ENCODE measurements around the gene HEATR5A. TPM values are rescaled to one million over a fixed set of nuclear protein-coding genes. Genes with fewer than 3 reads are reported as not detected.

Gene HEATR5A
- total RNA-seq, 1 experiment from 2014 or later: 23.1 TPM

DNA sequence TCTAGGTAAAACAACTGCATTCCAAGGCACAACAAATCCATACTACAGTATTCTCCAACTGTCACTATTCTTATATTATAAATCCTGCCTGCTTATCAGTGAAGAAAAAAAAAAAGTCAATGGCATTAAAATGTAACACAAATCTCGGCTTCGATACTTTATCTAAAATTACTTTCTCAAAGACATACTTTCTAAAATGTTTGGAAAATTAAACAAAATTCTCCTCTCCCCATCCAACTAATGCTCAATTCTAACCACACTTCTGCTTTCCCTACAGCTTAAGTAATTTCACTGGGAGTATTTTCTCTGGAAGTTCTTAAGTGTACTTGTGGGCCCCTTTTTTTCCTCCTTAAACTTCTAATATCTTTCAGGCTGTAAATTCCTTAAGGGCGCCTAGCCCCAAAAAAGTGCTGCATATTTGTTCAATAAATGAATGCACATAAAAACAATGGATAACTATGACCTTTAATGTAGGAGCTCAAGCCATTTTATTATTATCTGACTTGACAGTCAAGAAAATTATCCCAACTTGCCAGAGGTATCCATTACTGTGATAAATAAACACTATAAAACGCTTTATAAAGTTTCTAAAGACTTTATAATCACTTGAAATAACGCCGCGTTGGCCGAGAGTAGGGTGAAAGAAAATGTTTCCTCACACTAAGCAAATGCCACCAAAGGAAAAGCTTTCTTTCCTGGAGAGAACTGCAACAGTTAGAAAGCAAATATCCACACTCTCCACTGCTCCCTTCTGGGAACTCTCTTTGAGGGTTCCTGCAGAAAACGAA lies 977 bp downstream of the HEATR5A start:
- H3K27me3 Mint-ChIP-seq (ENCODE audit: insufficient read depth, unreplicated experiment): no peaks in the 10 kb centered on the region
- TSS peak; percentile 40 for BruUV-seq (replicated peaks)
- TF ChIP-seq, protein P1, sequence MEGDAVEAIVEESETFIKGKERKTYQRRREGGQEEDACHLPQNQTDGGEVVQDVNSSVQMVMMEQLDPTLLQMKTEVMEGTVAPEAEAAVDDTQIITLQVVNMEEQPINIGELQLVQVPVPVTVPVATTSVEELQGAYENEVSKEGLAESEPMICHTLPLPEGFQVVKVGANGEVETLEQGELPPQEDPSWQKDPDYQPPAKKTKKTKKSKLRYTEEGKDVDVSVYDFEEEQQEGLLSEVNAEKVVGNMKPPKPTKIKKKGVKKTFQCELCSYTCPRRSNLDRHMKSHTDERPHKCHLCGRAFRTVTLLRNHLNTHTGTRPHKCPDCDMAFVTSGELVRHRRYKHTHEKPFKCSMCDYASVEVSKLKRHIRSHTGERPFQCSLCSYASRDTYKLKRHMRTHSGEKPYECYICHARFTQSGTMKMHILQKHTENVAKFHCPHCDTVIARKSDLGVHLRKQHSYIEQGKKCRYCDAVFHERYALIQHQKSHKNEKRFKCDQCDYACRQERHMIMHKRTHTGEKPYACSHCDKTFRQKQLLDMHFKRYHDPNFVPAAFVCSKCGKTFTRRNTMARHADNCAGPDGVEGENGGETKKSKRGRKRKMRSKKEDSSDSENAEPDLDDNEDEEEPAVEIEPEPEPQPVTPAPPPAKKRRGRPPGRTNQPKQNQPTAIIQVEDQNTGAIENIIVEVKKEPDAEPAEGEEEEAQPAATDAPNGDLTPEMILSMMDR (IDR thresholded peaks at IDR 0.05; ENCODE audit: unreplicated experiment): no peak
- H3K4me3 Mint-ChIP-seq (ENCODE audit: unreplicated experiment): peak overlapping the region; percentile 99
- intact Hi-C loops (cut with micrococcal nuclease): no loop called here
- ChIA-PET CTCF (interaction anchor here (0.6 to 2.1 kb wide), 6 partner anchors 16 to 38 kb away, joined by 3 to 8 read pairs (median 6); partner anchors contain the start of gene DTD2), POLR2A (interaction anchor here (0.6 to 4.5 kb wide), 29 partner anchors 9 to 1141 kb away, joined by 3 to 46 read pairs (median 7); partner anchors contain the start of genes ARHGAP5, DTD2, HECTD1 and NUBPL)
- no peaks in the 10 kb centered on the region for H3K36me3 Mint-ChIP-seq (ENCODE audit: insufficient read depth, unreplicated experiment)
- H3K4me1 Mint-ChIP-seq (ENCODE audit: insufficient read depth, unreplicated experiment): peaks cover 25% of the 10 kb centered on the region
- no peaks in the 10 kb centered on the region for H3K9me3 Mint-ChIP-seq (ENCODE audit: unreplicated experiment)
- peak overlapping the region; percentile 97 for H3K27ac Mint-ChIP-seq (ENCODE audit: low read depth, unreplicated experiment)
- DNase-seq (ENCODE audit: unreplicated experiment): no peak

DNA sequence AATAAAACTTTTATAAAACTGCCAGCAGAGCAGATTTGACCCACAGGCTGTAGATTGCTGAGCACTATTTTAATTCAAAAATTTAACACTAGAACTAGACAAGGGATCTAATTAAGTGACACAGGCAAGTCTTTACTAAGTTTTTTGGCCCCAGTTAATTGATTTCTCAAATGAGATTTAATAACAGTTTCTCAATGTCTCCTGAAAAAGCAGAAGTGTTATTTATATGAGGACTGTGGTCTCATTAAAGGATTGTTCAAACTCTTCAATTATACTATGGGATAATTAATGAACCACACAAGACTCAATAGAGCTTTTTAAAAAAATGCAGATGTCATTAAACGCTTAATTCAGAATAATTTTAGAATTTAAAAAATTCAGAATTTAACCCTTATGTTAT lies 1.9 kb downstream of the HEATR5A start:
- DNase-seq (ENCODE audit: unreplicated experiment): no peak
- Mint-ChIP-seq H3K4me3 (ENCODE audit: unreplicated experiment) (peak overlapping the region; percentile 25), H3K9me3 (ENCODE audit: unreplicated experiment) (no peaks in the 10 kb centered on the region), H3K4me1 (ENCODE audit: insufficient read depth, unreplicated experiment) (peaks cover 32% of the 10 kb centered on the region), H3K27me3 (ENCODE audit: insufficient read depth, unreplicated experiment) (no peaks in the 10 kb centered on the region), H3K36me3 (ENCODE audit: insufficient read depth, unreplicated experiment) (no peaks in the 10 kb centered on the region), H3K27ac (ENCODE audit: low read depth, unreplicated experiment) (peak overlapping the region; percentile 27)
- no TSS peak for BruUV-seq (replicated peaks)
- intact Hi-C loops (cut with micrococcal nuclease): no loop called here
- ChIA-PET CTCF (interaction anchor here (0.6 to 1.5 kb wide), 3 partner anchors 28 to 838 kb away, joined by 3 to 6 read pairs (median 3); no protein-coding TSS in a partner anchor), POLR2A (interaction anchor here (0.6 to 4.5 kb wide), 12 partner anchors 9 to 1091 kb away, joined by 3 to 46 read pairs (median 4); partner anchors contain the start of genes ARHGAP5, DTD2, HECTD1 and NUBPL)
- TF ChIP-seq, protein P1 (IDR thresholded peaks at IDR 0.05; ENCODE audit: unreplicated experiment): no peak

DNA sequence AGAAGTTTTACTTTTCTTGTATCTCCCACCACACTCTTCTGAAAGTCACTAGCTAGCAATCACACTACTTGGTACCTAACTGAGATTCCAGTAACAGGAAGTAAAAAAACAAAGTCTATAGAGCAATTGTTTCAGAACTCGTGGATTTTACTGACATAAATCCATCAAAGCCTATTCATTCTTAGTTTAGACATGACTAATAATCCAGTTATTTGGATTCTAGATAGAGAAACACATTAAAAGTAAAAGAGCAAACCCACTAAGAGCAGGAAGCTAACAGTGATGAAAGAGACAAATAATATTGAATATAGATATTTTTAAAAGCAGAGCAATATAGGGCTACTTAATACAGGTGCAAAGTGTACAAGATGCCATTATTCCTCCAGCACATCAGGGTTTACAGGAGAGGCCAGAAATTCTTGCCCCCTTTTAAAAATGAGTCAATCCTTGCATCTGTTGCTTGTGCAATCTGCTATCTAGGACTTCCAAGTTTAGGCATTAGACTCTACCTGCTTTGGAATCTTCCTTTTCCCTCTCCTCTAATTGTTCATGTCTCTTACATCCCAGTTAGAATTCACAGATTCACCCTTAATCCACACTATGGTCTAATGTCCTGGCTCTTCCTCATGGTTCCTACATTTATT lies 6.0 kb downstream of the HEATR5A start:
- no TSS peak for BruUV-seq (replicated peaks)
- H3K36me3 Mint-ChIP-seq (ENCODE audit: insufficient read depth, unreplicated experiment): peaks cover 10% of the 10 kb centered on the region
- no peaks in the 10 kb centered on the region for H3K27me3 Mint-ChIP-seq (ENCODE audit: insufficient read depth, unreplicated experiment)
- peaks cover 25% of the 10 kb centered on the region for H3K4me1 Mint-ChIP-seq (ENCODE audit: insufficient read depth, unreplicated experiment)
- peak; percentile 33 for DNase-seq (ENCODE audit: unreplicated experiment)
- TF ChIP-seq, protein P1 (IDR thresholded peaks at IDR 0.05; ENCODE audit: unreplicated experiment): no peak
- no peaks in the 10 kb centered on the region for H3K9me3 Mint-ChIP-seq (ENCODE audit: unreplicated experiment)
- peak overlapping the region; percentile 2 for H3K27ac Mint-ChIP-seq (ENCODE audit: low read depth, unreplicated experiment)
- intact Hi-C loops (cut with micrococcal nuclease): no loop called here
- ChIA-PET CTCF (interaction anchor here (0.8 to 1.2 kb wide), 4 partner anchors 13 to 91 kb away, joined by 3 read pairs; no protein-coding TSS in a partner anchor), POLR2A (interaction anchor here (0.9 to 1.3 kb wide), 2 partner anchors 14 to 209 kb away, joined by 3 to 4 read pairs; no protein-coding TSS in a partner anchor)
- no peak overlapping the region for H3K4me3 Mint-ChIP-seq (ENCODE audit: unreplicated experiment)

DNA sequence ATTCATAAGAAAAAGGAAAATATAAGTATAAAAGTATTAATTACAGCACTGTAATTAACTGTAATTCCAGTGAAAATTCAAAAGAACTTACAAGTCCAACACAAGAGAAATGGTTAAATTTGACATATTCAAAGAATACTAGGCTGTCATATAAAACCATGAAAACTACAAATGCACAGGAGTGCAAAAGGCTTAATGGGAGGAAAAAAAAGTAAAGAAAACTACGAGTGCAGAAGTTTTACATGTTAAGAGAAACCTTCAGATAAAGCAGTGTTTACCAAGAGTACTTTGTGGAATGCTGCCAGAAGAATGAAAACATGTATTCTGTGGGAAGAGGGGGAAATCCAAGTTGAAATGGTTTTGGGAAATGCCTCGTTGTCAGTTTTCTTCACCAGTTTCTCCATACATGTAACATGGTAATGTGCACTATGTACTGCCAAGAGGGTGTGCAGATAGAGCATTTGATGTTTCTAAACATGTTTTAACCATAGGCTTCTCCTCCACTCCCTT lies 9.1 kb downstream of the HEATR5A start:
- POLR2A ChIA-PET: interaction anchor here (2.4 kb wide), 1 partner anchor 9 kb away, joined by 14 read pairs; the partner anchor contains the start of gene HEATR5A
- Mint-ChIP-seq H3K4me1 (ENCODE audit: insufficient read depth, unreplicated experiment) (peaks cover 16% of the 10 kb centered on the region), H3K27ac (ENCODE audit: low read depth, unreplicated experiment) (no peak overlapping the region), H3K27me3 (ENCODE audit: insufficient read depth, unreplicated experiment) (no peaks in the 10 kb centered on the region), H3K4me3 (ENCODE audit: unreplicated experiment) (no peak overlapping the region), H3K9me3 (ENCODE audit: unreplicated experiment) (no peaks in the 10 kb centered on the region), H3K36me3 (ENCODE audit: insufficient read depth, unreplicated experiment) (peaks cover 11% of the 10 kb centered on the region)
- CTCF ChIA-PET: interaction anchor here (1.0 kb wide), 2 partner anchors 10 to 52 kb away, joined by 3 to 4 read pairs; partner anchors contain the start of gene HEATR5A
- DNase-seq (ENCODE audit: unreplicated experiment): peak; percentile 16
- TF ChIP-seq, protein P1 (IDR thresholded peaks at IDR 0.05; ENCODE audit: unreplicated experiment): no peak
- intact Hi-C loops (cut with micrococcal nuclease): no loop called here
- no TSS peak for BruUV-seq (replicated peaks)
